Thyroid gland (tissue), 4 donors: ENCODE measurements around the gene PCBP3. TPM values are rescaled to one million over a fixed set of nuclear protein-coding genes. Genes with fewer than 3 reads are reported as not detected.

Experiments
- DNase-seq, 2 donors: peaks; one replicate each; pipeline ENCODE4 v3.0.0-alpha.2; 2019
- H3K27ac ChIP-seq, 3 donors: fragments of 200-600 bp; sonication (generic); 1 replicate in 2 of 3; 2 replicates in 1 of 3; pipeline ENCODE4 v1.5.1; 2016 to 2019; ENCODE audit warnings: mild to moderate bottlenecking in 1 of 3, moderate library complexity in 1 of 3
- H3K27me3 ChIP-seq: fragments of 200-600 bp; sonication (generic); one replicate; pipeline ENCODE4 v1.5.1; 2019
- H3K36me3 ChIP-seq, 2 donors: fragments of 200-600 bp; sonication (generic); one replicate each; pipeline ENCODE4 v1.5.1; 2016 to 2019
- H3K4me1 ChIP-seq, 2 donors: fragments of 200-600 bp; sonication (generic); one replicate each; pipeline ENCODE4 v1.5.1; 2017 to 2019
- H3K4me3 ChIP-seq, 3 donors: fragments of 200-600 bp; sonication (generic); replicated peaks in 1 of 3; 1 replicate in 2 of 3; 2 replicates in 1 of 3; pipeline ENCODE4 v1.5.1; 2016; ENCODE audit warnings: mild to moderate bottlenecking in 1 of 3
- H3K9me3 ChIP-seq: fragments of 200-600 bp; sonication (generic); one replicate; pipeline ENCODE4 v1.5.1; 2017
- POLR2A ChIP-seq, 2 donors: fragments of 450-650 bp; IDR thresholded peaks; one replicate each; pipeline ENCODE4 v1.6.1; 2017; ENCODE audit warnings: antibody characterized with exemption in 2 of 2, mild to moderate bottlenecking in 2 of 2, moderate library complexity in 1 of 2
- WGBS, 2 donors: methylation state at CpG; one replicate each; pipeline ENCODE4 v1.1.5; 2017; 5-methylcytosine and 5-hydroxymethylcytosine counted together
- intact Hi-C: fragments of 100-400 bp; cut with DNase I; formaldehyde crosslinking; loops from one replicate; pipeline ENCODE4 v1.15.1; 2023
- total RNA-seq, 4 donors: library from RNA; depleted of rRNA; stranded (reverse); fragments of >200 nt; gene quantifications; one replicate each; pipeline ENCODE4 v1.2.3, GENCODE V29; 2016
- TF ChIP-seq, protein P1 (sequence below), 6 experiments: fragments of 200-600 bp in 3 of 6; fragments of 450-650 bp in 3 of 6; sonication (generic) in 3 of 6; IDR thresholded peaks; one replicate each; pipeline ENCODE4 v1.5.1; 2016 to 2019; ENCODE audit warnings: antibody characterized with exemption in 6 of 6, mild to moderate bottlenecking in 2 of 6, inconsistent platforms in 1 of 6, moderate library complexity in 1 of 6

The PCBP3 gene
- total RNA-seq, 4 donors from 2014 or later = 0.33 to 0.98 (median 0.54) TPM; not detected in 1

DNA sequence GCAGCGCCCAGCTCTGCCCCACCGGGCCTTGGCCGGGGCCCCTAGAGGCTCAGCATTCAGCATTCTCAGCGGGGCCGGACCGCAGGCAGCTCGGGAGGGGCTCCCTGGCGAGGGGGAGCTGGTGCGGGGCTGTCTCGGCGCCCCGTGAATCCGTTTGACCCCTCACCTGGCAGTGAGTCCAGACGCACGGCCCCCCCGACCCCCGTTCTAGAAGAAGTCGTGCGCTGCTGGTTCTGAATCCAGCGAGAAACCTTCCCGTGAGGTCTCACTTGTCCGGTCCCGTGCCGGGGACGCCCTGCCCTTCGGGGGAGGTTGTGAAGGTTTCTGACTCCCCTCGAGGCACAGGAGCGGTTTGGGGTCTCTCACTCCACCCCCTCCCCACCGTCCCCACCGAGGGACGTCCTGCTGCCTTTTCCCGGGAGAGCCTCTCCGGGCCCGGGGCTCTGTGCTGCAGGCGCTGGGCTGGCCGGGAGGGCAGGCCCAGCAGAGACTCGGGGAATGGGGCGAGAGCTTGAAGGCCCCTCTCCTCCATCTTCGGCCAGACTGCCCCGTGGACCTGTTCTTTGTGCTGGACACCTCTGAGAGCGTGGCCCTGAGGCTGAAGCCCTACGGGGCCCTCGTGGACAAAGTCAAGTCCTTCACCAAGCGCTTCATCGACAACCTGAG lies 338.7 kb downstream of the PCBP3 start:
- intact Hi-C loops = loop anchor here (10.0 kb wide), 1 partner anchor 203 kb away; the partner anchor contains the start of gene SPATC1L
- Histone ChIP-seq H3K27me3 (no peaks in the 10 kb centered on the region), H3K9me3 (no peaks in the 10 kb centered on the region), H3K27ac (peak overlapping the region; percentile 13 to 59 (median 38)), H3K4me3 (peak overlapping the region; percentile 59 to 78 (median 71)), H3K36me3 (peaks cover 8 to 15% of the 10 kb centered on the region in 2 donors), H3K4me1 (peaks cover 13 to 26% of the 10 kb centered on the region in 2 donors)
- TF ChIP-seq, protein P1, sequence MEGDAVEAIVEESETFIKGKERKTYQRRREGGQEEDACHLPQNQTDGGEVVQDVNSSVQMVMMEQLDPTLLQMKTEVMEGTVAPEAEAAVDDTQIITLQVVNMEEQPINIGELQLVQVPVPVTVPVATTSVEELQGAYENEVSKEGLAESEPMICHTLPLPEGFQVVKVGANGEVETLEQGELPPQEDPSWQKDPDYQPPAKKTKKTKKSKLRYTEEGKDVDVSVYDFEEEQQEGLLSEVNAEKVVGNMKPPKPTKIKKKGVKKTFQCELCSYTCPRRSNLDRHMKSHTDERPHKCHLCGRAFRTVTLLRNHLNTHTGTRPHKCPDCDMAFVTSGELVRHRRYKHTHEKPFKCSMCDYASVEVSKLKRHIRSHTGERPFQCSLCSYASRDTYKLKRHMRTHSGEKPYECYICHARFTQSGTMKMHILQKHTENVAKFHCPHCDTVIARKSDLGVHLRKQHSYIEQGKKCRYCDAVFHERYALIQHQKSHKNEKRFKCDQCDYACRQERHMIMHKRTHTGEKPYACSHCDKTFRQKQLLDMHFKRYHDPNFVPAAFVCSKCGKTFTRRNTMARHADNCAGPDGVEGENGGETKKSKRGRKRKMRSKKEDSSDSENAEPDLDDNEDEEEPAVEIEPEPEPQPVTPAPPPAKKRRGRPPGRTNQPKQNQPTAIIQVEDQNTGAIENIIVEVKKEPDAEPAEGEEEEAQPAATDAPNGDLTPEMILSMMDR (IDR thresholded peaks at IDR 0.05) = no peak
- no peak for TF ChIP-seq POLR2A (IDR thresholded peaks at IDR 0.05)
- peak; percentile 21 to 23 for DNase-seq
- 11% methylated on average over 14 of the region's 45 CpGs; no CpG with 5 or more reads in 1 of the 2 donors for WGBS, 2 donors

DNA sequence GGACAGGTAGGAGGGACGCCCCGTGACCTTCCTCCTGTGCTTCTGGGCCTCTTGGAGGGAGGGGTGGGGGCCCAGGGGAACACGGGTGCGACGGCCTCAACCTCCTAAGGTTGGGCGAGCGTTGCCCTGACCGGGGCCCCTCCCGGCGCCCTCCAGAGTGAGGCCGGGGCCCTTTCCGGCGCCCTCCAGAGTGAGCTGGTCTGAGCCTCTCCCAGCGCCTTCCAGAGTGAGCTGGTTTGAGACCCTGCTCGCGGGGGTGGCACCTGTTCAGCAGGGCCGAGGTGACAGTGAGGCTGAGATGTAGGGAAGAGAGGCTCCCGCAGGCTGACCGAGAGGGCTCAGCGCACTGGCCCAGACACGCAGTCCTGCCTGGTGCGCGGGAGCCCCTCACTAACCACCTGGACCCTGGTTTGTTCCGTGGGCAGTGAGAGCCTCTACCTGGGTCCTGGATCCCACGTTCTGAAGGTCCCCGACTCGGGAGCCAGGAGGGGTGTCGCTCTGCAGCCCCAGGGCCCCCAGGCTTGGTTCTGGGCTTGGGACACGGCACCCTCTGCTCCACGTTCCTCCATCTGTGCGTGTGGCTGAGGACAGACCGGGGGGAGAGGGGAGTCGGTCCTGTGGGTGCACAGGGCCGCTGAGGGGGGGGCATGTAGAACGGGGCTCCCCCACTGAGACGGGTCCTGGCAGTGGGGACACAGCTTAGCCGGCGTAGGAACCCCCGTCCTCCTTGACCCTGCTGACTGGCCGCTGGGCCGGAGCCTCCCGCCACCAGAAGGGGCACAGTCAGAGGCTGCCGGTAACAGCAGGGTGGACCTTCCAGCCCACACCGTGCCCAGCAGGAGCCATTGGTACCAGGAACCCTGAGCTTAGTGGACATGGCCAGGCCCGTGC lies 339.5 kb downstream of the PCBP3 start:
- intact Hi-C loops = loop anchor here (10.0 kb wide), 1 partner anchor 202 kb away; the partner anchor contains the start of gene SPATC1L
- no peaks in the 10 kb centered on the region for H3K27me3 ChIP-seq
- peak overlapping the region in 1 of 3 donors; percentile 71 for H3K4me3 ChIP-seq
- peak in 1 of 2 donors; percentile 12 for DNase-seq
- H3K9me3 ChIP-seq = no peaks in the 10 kb centered on the region
- peaks cover 13 to 23% of the 10 kb centered on the region in 2 donors for H3K4me1 ChIP-seq
- WGBS, 2 donors = 51 to 65% methylated on average over 14 to 20 of the region's 45 CpGs
- H3K36me3 ChIP-seq = peaks cover 9 to 18% of the 10 kb centered on the region in 2 donors
- H3K27ac ChIP-seq = peak overlapping the region in 2 of 3 donors; percentile 38 to 59
- TF ChIP-seq, protein P1 (IDR thresholded peaks at IDR 0.05) = no peak
- no peak for TF ChIP-seq POLR2A (IDR thresholded peaks at IDR 0.05)

DNA sequence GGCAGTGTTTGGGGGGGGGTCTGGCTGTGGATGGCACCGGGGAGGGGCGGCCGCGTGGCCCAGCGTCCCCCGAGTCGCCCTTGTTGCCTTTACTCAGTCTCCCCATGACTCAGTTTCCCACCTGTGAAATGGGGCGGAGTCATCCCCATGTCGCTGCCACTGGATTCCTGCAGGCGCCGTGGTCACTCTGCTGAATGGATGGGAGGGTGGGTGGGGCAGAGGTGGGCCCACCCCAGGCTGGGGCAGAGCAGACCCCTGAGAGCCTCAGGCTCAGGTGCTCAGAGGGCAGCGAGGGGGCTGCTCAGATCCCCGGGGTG lies 340.1 kb downstream of the PCBP3 start:
- no peaks in the 10 kb centered on the region for H3K9me3 ChIP-seq
- TF ChIP-seq, protein P1 (IDR thresholded peaks at IDR 0.05) = no peak
- TF ChIP-seq POLR2A (IDR thresholded peaks at IDR 0.05) = no peak
- peak overlapping the region in 1 of 3 donors; percentile 17 for H3K27ac ChIP-seq
- H3K27me3 ChIP-seq = no peaks in the 10 kb centered on the region
- peak overlapping the region in 1 of 3 donors; percentile 71 for H3K4me3 ChIP-seq
- peaks cover 10 to 19% of the 10 kb centered on the region in 2 donors for H3K4me1 ChIP-seq
- WGBS, 2 donors = no CpG with 5 or more reads among the region's 13 CpGs
- DNase-seq = no peak
- intact Hi-C loops = loop anchor here (10.0 kb wide), 1 partner anchor 201 kb away; the partner anchor contains the start of gene SPATC1L
- peaks cover 9 to 18% of the 10 kb centered on the region in 2 donors for H3K36me3 ChIP-seq

DNA sequence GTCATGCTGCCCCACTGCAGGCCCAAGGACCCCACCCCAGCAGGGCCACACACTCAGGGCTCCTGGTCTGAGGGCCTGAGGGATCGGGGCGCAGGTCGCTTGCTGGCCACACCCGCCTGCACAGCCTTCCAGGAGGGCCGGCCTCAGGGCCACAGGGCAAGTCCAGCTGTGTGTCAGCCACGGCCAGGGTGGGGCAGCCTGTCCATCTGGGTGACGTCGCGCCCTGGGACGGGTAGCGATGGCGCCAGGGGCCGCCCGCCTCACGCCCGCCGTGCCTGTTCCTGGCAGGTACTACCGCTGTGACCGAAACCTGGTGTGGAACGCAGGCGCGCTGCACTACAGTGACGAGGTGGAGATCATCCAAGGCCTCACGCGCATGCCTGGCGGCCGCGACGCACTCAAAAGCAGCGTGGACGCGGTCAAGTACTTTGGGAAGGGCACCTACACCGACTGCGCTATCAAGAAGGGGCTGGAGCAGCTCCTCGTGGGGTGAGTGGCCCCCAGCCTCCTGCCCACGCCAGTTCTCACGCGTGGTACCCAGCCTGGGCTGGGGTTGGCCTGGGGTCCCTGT lies 340.5 kb downstream of the PCBP3 start:
- intact Hi-C loops = loop anchor here (10.0 kb wide), 1 partner anchor 201 kb away; the partner anchor contains the start of gene SPATC1L
- H3K4me3 ChIP-seq = peak overlapping the region in 1 of 3 donors; percentile 71
- 92 to 96% methylated on average over 14 of the region's 38 CpGs for WGBS, 2 donors
- H3K9me3 ChIP-seq = no peaks in the 10 kb centered on the region
- peak overlapping the region in 1 of 3 donors; percentile 17 for H3K27ac ChIP-seq
- TF ChIP-seq POLR2A (IDR thresholded peaks at IDR 0.05) = no peak
- TF ChIP-seq, protein P1 (IDR thresholded peaks at IDR 0.05) = no peak
- no peak for DNase-seq
- peaks cover 9 to 14% of the 10 kb centered on the region in 2 donors for H3K4me1 ChIP-seq
- no peaks in the 10 kb centered on the region for H3K27me3 ChIP-seq
- peaks cover 9 to 18% of the 10 kb centered on the region in 2 donors for H3K36me3 ChIP-seq
